HL-60 (cell line): ENCODE measurements around the gene ASIC1.

Experiments used
- DNase-seq, 2 experiments: peaks; one replicate each; pipeline ENCODE4 v3.0.0-alpha.2; 2010 to 2020; ENCODE audit warnings: low read depth in 1 of 2, low spot score in 1 of 2
- H3K27ac ChIP-seq: fragments of 250-450 bp; sonication (Bioruptor Pico); replicated peaks from 2 replicates; pipeline ENCODE4 v1.5.1; 2020; ENCODE audit warnings: mild to moderate bottlenecking, moderate library complexity
- H3K27me3 ChIP-seq: fragments of 250-450 bp; sonication (Bioruptor Pico); 2 replicates; pipeline ENCODE4 v1.5.1; 2021; ENCODE audit warnings: mild to moderate bottlenecking, moderate library complexity; ENCODE audit not compliant: insufficient read depth, poor library complexity, severe bottlenecking
- H3K4me3 ChIP-seq: replicated peaks from 2 replicates; pipeline ENCODE4 v1.5.1; 2011; ENCODE audit warnings: mild to moderate bottlenecking, control low read depth, low read length; ENCODE audit not compliant: insufficient read depth
- CTCF ChIP-seq: IDR thresholded peaks from one replicate; pipeline ENCODE4 v1.5.1; 2011; ENCODE audit warnings: low read length, control low read depth, inconsistent platforms; ENCODE audit not compliant: insufficient read depth
- GABPA ChIP-seq: IDR thresholded peaks from 2 replicates; pipeline ENCODE4 v1.6.1; 2012; ENCODE audit warnings: low read depth
- POLR2AphosphoS5 ChIP-seq: IDR thresholded peaks from 2 replicates; pipeline ENCODE4 v1.6.1; 2012; ENCODE audit warnings: low read depth
- REST ChIP-seq: IDR thresholded peaks from 2 replicates; pipeline ENCODE4 v1.6.1; 2012; ENCODE audit warnings: low read depth; ENCODE audit not compliant: insufficient replicate concordance
- SPI1 ChIP-seq: IDR thresholded peaks from 2 replicates; pipeline ENCODE4 v1.6.1; 2012; ENCODE audit warnings: low read depth, mild to moderate bottlenecking, borderline replicate concordance
- long read RNA-seq: library from polyadenylated mRNA; unstranded; transcript quantifications from one replicate; pipeline ENCODE4 v2.0.0, GENCODE V29; 2020

The ASIC1 gene
- long read RNA-seq, transcript ASIC1-202 (12 exons, 3,778 nt), result major isoform, 7 of 84 reads
- long read RNA-seq, partial matches to known transcripts, result 16 of 84 reads
- long read RNA-seq, other reads (novel, unspliced or antisense), result 61 of 84 reads

GRCh38 chr12:50057000-50057841, at the start of gene ASIC1:
Gene ASIC1, plus strand, starts transcription at chr12:50057596. Its CDS starts 1,171 bp downstream, at chr12:50058767.
- H3K27ac ChIP-seq, result no peak within 1 kb of the TSS
- H3K4me3 ChIP-seq, result peak within 1 kb of the TSS; percentile 55
- H3K27me3 ChIP-seq, result peaks cover 2% of the 10 kb centered on the region
- TF ChIP-seq GABPA, result no peak
- TF ChIP-seq CTCF, result no peak
- TF ChIP-seq REST, result no peak
- TF ChIP-seq SPI1, result no peak
- TF ChIP-seq POLR2AphosphoS5, result no peak
- peak; percentile 54 to 65 for DNase-seq

- TF ChIP-seq REST (no peak), CTCF (no peak), POLR2AphosphoS5 (no peak), GABPA (no peak), SPI1 (no peak)
- no peaks in the 10 kb centered on the region for H3K27me3 ChIP-seq
- H3K4me3 ChIP-seq, result no peak overlapping the region
- no peak overlapping the region for H3K27ac ChIP-seq
- no peak for DNase-seq
Measured at GRCh38 chr12:50013361-50014147, 43.8 kb upstream of the ASIC1 start.

GRCh38 chr12:50014342-50014741, 43.1 kb upstream of the ASIC1 start:
- Histone ChIP-seq H3K4me3 (no peak overlapping the region), H3K27me3 (no peaks in the 10 kb centered on the region), H3K27ac (no peak overlapping the region)
- no peak for DNase-seq
- TF ChIP-seq GABPA (no peak), REST (no peak), SPI1 (no peak), POLR2AphosphoS5 (no peak), CTCF (no peak)
